ENCODE results near the gene SLC5A5. TPM values are rescaled to one million over a fixed set of nuclear protein-coding genes. Genes with fewer than 3 reads are reported as not detected.

The SLC5A5 gene
- total RNA-seq, 4 donors from 2014 or later = 0.16 TPM; not detected in 3

- Histone ChIP-seq H3K27ac (no peak overlapping the region), H3K4me3 (no peak overlapping the region), H3K9me3 (no peaks in the 10 kb centered on the region), H3K27me3 (peaks cover 86% of the 10 kb centered on the region), H3K4me1 (peaks cover 0 to 14% (median 0%) of the 10 kb centered on the region in 3 donors), H3K36me3 (no peaks in the 10 kb centered on the region)
- TF ChIP-seq POLR2AphosphoS5 (IDR thresholded peaks at IDR 0.05) = no peak
- no peak for TF ChIP-seq EP300 (IDR thresholded peaks at IDR 0.05)
- no peak for TF ChIP-seq POLR2A (IDR thresholded peaks at IDR 0.05)
- TF ChIP-seq CTCF (IDR thresholded peaks at IDR 0.05) = no peak
- ATAC-seq = no peak
- WGBS, 2 donors (ENCODE audit: low coverage in 1 of 2) = 71 to 77% methylated on average over 3 to 4 of the region's 8 CpGs
Observed at GRCh38 chr19:17835182-17836006, 36.4 kb upstream of the SLC5A5 start.

GRCh38 chr19:17836530-17836929, 35.2 kb upstream of the SLC5A5 start:
- Histone ChIP-seq H3K4me3 (no peak overlapping the region), H3K9me3 (no peaks in the 10 kb centered on the region), H3K27ac (no peak overlapping the region), H3K4me1 (peaks cover 0 to 8% (median 4%) of the 10 kb centered on the region in 3 donors), H3K27me3 (peaks cover 86% of the 10 kb centered on the region), H3K36me3 (no peaks in the 10 kb centered on the region)
- WGBS, 2 donors (ENCODE audit: low coverage in 1 of 2) = 63% methylated on average over 2 of the region's 4 CpGs; no CpG with 5 or more reads in 1 of the 2 donors
- no peak for ATAC-seq
- TF ChIP-seq POLR2A (IDR thresholded peaks at IDR 0.05) (no peak), CTCF (IDR thresholded peaks at IDR 0.05) (no peak), POLR2AphosphoS5 (IDR thresholded peaks at IDR 0.05) (no peak), EP300 (IDR thresholded peaks at IDR 0.05) (no peak)

GRCh38 chr19:17837972-17838371, 33.8 kb upstream of the SLC5A5 start:
- TF ChIP-seq EP300 (IDR thresholded peaks at IDR 0.05) (no peak), POLR2AphosphoS5 (IDR thresholded peaks at IDR 0.05) (no peak), POLR2A (IDR thresholded peaks at IDR 0.05) (no peak), CTCF (IDR thresholded peaks at IDR 0.05) (no peak)

GRCh38 chr19:17840019-17840418, 31.7 kb upstream of the SLC5A5 start:
- Histone ChIP-seq H3K4me3 (no peak overlapping the region), H3K27me3 (peaks cover 87% of the 10 kb centered on the region), H3K9me3 (no peaks in the 10 kb centered on the region), H3K36me3 (no peaks in the 10 kb centered on the region), H3K4me1 (peaks cover 0 to 22% (median 9%) of the 10 kb centered on the region in 3 donors), H3K27ac (no peak overlapping the region)
- no peak for ATAC-seq
- TF ChIP-seq POLR2AphosphoS5 (IDR thresholded peaks at IDR 0.05) (no peak), EP300 (IDR thresholded peaks at IDR 0.05) (no peak), CTCF (IDR thresholded peaks at IDR 0.05) (no peak), POLR2A (IDR thresholded peaks at IDR 0.05) (no peak)
- WGBS, 2 donors (ENCODE audit: low coverage in 1 of 2) = 60 to 100% methylated on average over 1 of the region's 6 CpGs

More at GRCh38 chr19:17837972-17838371, 33.8 kb upstream of the SLC5A5 start:
- ATAC-seq = no peak
- no peaks in the 10 kb centered on the region for H3K36me3 ChIP-seq
- H3K4me3 ChIP-seq = no peak overlapping the region
- H3K27me3 ChIP-seq = peaks cover 86% of the 10 kb centered on the region
- H3K9me3 ChIP-seq = no peaks in the 10 kb centered on the region
- no peak overlapping the region for H3K27ac ChIP-seq
- 91% methylated on average over 4 of the region's 7 CpGs; no CpG with 5 or more reads in 1 of the 2 donors for WGBS, 2 donors (ENCODE audit: low coverage in 1 of 2)
- peaks cover 0 to 20% (median 9%) of the 10 kb centered on the region in 3 donors for H3K4me1 ChIP-seq
